Heart right ventricle (tissue), 16 donors: Measurements from ENCODE around the gene NSD2. TPM values are rescaled to one million over a fixed set of nuclear protein-coding genes. Genes with fewer than 3 reads are reported as not detected.

ENCODE experiments used
- ATAC-seq, 8 donors: fragments of 200-7000 bp; cut with Tn5 transposase; one replicate each; pipeline ENCODE4 v1.9.1; 2020; ENCODE audit warnings: mild to moderate bottlenecking in 8 of 8, moderate library complexity in 8 of 8, moderate number of reproducible peaks in 1 of 8
- DNase-seq, 2 donors: peaks; one replicate each; pipeline ENCODE4 v3.0.0-alpha.2; 2020
- H3K27ac ChIP-seq, 10 donors: fragments of 200-600 bp; sonication (generic) in 2 of 10; one replicate each; pipeline versions ENCODE4 v1.5.0 to v1.8.0; 2020 to 2022; ENCODE audit warnings: mild to moderate bottlenecking in 3 of 10
- H3K27me3 ChIP-seq, 7 donors: fragments of 200-600 bp; one replicate each; pipeline ENCODE4 v1.8.0; 2021 to 2022; ENCODE audit warnings: mild to moderate bottlenecking in 2 of 7
- H3K36me3 ChIP-seq, 9 donors: fragments of 200-600 bp; sonication (generic) in 1 of 9; one replicate each; pipeline versions ENCODE4 v1.5.0 to v1.8.0; 2020 to 2022; ENCODE audit warnings: mild to moderate bottlenecking in 2 of 9
- H3K4me1 ChIP-seq, 9 donors: fragments of 200-600 bp; sonication (generic) in 1 of 9; one replicate each; pipeline versions ENCODE4 v1.5.0 to v1.8.0; 2020 to 2022; ENCODE audit warnings: mild to moderate bottlenecking in 4 of 9
- H3K4me3 ChIP-seq, 10 donors: fragments of 200-600 bp; sonication (generic) in 2 of 10; one replicate each; pipeline versions ENCODE4 v1.5.0 to v1.8.0; 2020 to 2022; ENCODE audit warnings: mild to moderate bottlenecking in 7 of 10, moderate library complexity in 2 of 10
- H3K9me3 ChIP-seq, 11 donors: fragments of 200-600 bp in 10 of 11; sonication (generic) in 2 of 11; one replicate each; pipeline versions ENCODE4 v1.5.0 to v1.8.0; 2013 to 2022; ENCODE audit warnings: mild to moderate bottlenecking in 2 of 11, control low read depth in 1 of 11, moderate library complexity in 1 of 11
- WGBS, 2 donors: extraction: QIAGEN DNeasy Blood & Tissue Kit; methylation state at CpG; one replicate each; pipeline ENCODE4 v1.1.7; 2013; ENCODE audit warnings: inconsistent platforms in 1 of 2; 5-methylcytosine and 5-hydroxymethylcytosine counted together
- intact Hi-C, 10 donors: fragments of 100-400 bp; cut with DNase I; formaldehyde crosslinking; loops; one replicate each; pipeline versions ENCODE4 v1.11.1 to v1.14.2; 2022
- polyA plus RNA-seq, 2 donors: library from polyadenylated mRNA; stranded (reverse); fragments of 200-250 nt; gene quantifications; one replicate each; pipeline ENCODE4 v1.2.3, GENCODE V29; 2013
- total RNA-seq, 10 donors: library from RNA; stranded (reverse); fragmentation: NEBNext Ultra II Directional in 3 of 10; extraction: Animal tissue kit (Norgen Biotek cat#: 25700) in 3 of 10; gene quantifications; one replicate each; pipeline versions ENCODE4 v1.2.1 to v1.2.4, GENCODE V29; 2021 to 2023
- TF ChIP-seq, protein P1 (sequence below), 9 donors: fragments of 200-600 bp; sonication (generic) in 2 of 9; IDR thresholded peaks; one replicate each; pipeline versions ENCODE4 v1.5.0 to v1.8.0; 2021 to 2022; ENCODE audit warnings: antibody characterized with exemption in 9 of 9, mild to moderate bottlenecking in 5 of 9, moderate library complexity in 1 of 9
- donor health status: Arrhythmogenic right ventricular cardiomyopathy.
- donor health status: ischemic (EF 13 %, LVEDD 7.1; RV severe dilation, severe dysfunction).
- donor health status: healthy with polysubstance abuse.
- donor health status: DM: no; HTN: yes; CAD: no.
- donor health status: DM: no; HTN: no; CAD: no.
- donor health status: ischemic (EF 25% LVEDD 6.9; RV normal size, moderate dysfunction).
- donor health status: ischemic (EF 25% LVEDD 5.7; RV mildly dilated, moderate dysfunction).
- donor health status: healthy.
- donor health status: DM: yes; HTN: yes; CAD: no.
- donor health status: Ischemic cardiomyopathy.
- donor health status: ischemic (EF 35%, LVEDD 5.7; RV mildly dilated, moderate dysfunction).
- donor health status: nonischemic (EF 11% LVEDD 7.7; RV severe dilation, severe dysfunction).
- donor health status: DM: yes; HTN: yes; CAD: no.
- donor health status: PGD.
- donor health status: ischemic (EF 29% LVEDD 5.4; RV normal size, mild dysfunction).
- donor health status: nonischemic (EF 23%, LVEDD 6.1; RV moderate dilation, normal function).

The NSD2 gene
- total and polyA plus RNA-seq, 12 donors = 7.7 to 64.4 (median 44.5) TPM

DNA sequence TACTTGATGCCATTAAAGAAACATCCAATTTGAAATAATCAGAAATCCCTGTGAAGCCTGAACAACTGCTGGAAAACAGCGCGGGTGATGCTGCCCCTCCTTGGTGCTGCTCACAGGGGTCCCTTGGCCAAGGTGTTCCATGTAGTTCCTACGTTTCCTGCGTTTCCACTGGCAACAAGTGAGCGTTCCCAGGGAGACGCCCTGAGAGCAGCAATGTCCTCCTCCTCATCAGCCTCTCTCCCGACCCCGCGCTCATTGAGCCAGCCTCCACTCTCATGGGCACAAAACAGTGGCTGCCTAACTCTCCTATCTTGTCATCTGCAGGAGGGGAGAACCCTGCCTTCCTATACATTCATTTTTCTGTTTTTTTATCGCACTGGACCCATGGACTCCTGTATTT, 34.1 kb upstream of the NSD2 start:
- Histone ChIP-seq H3K27ac (no peak overlapping the region), H3K36me3 (peaks cover 3 to 99% (median 63%) of the 10 kb centered on the region in 9 donors), H3K4me3 (no peak overlapping the region), H3K4me1 (peaks cover 0 to 1% (median 0%) of the 10 kb centered on the region in 9 donors), H3K27me3 (no peaks in the 10 kb centered on the region), H3K9me3 (no peaks in the 10 kb centered on the region)
- TF ChIP-seq, protein P1, sequence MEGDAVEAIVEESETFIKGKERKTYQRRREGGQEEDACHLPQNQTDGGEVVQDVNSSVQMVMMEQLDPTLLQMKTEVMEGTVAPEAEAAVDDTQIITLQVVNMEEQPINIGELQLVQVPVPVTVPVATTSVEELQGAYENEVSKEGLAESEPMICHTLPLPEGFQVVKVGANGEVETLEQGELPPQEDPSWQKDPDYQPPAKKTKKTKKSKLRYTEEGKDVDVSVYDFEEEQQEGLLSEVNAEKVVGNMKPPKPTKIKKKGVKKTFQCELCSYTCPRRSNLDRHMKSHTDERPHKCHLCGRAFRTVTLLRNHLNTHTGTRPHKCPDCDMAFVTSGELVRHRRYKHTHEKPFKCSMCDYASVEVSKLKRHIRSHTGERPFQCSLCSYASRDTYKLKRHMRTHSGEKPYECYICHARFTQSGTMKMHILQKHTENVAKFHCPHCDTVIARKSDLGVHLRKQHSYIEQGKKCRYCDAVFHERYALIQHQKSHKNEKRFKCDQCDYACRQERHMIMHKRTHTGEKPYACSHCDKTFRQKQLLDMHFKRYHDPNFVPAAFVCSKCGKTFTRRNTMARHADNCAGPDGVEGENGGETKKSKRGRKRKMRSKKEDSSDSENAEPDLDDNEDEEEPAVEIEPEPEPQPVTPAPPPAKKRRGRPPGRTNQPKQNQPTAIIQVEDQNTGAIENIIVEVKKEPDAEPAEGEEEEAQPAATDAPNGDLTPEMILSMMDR (IDR thresholded peaks at IDR 0.05) = no peak
- 94% methylated on average over 10 of the region's 10 CpGs for WGBS, 2 donors
- DNase-seq = no peak
- no peak for ATAC-seq
- intact Hi-C loops = loop anchor here in 1 of 10 donors (10.0 kb wide), 1 partner anchor 58 kb away; no protein-coding TSS in a partner anchor

DNA sequence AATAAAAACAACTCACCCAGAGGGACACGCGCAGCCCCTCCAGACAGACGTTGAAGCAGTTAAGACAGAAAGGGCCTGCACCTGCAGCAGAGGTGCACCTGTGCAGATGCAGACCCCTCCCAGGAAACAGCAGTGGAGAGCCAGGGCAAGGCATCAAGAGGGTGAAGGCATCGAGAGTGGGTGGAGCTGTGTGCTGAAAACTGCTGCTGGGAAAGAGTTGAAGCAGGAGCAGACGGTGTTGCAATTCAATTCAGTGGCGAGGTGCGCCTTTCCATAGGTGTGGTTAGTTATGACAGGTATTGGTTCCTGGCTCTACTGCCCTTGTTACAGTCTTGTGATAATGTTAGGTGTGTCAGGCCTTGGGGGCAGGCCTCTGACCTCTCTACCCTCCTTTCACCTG, 31.9 kb upstream of the NSD2 start:
- no peaks in the 10 kb centered on the region for H3K9me3 ChIP-seq
- no peak overlapping the region for H3K27ac ChIP-seq
- WGBS, 2 donors = 92 to 93% methylated on average over 7 of the region's 7 CpGs
- peaks cover 0 to 95% (median 48%) of the 10 kb centered on the region in 9 donors for H3K36me3 ChIP-seq
- peaks cover 0 to 23% (median 17%) of the 10 kb centered on the region in 9 donors for H3K4me1 ChIP-seq
- intact Hi-C loops = loop anchor here in 1 of 10 donors (10.0 kb wide), 1 partner anchor 56 kb away; no protein-coding TSS in a partner anchor
- TF ChIP-seq, protein P1 (IDR thresholded peaks at IDR 0.05) = no peak
- DNase-seq = no peak
- no peak overlapping the region for H3K4me3 ChIP-seq
- no peak for ATAC-seq
- no peaks in the 10 kb centered on the region for H3K27me3 ChIP-seq

DNA sequence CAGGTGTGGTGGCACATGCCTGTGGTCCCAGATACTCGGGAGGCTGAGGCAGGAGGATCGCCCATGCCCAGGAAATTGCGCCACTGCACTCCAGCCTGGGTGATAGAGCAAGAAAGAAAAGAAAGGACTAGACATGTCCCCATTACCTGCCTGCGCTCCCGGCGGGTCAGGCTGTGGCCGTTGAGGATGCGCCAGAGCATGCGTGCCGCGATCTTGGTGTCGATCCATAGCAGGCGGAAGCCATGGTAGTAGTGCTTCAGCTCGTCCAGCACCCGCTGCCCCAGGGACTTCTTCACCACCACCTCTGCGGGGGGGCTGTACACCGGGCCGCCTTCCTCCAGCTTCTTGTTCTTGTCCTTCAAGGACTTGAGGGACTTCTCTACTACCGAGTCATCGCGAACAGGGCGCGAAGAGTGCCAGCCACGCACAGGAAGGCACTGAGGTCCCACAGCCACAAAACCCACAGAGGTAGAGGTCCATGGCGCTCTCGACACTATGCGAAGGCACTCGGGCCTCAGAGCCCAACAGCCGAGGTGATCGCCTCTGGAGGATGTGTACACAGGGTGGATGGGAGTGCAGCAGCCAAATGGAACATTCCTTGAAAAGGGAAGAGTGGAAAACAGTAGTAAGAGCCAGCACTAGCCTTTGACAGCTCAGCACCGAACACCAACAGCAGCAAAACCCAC, 29.8 kb upstream of the NSD2 start:
- peaks cover 0 to 27% (median 18%) of the 10 kb centered on the region in 9 donors for H3K4me1 ChIP-seq
- DNase-seq (no peak), ATAC-seq (peak in 1 of 8 donors; percentile 24)
- no peak overlapping the region for H3K27ac ChIP-seq
- peaks cover 0 to 95% (median 30%) of the 10 kb centered on the region in 9 donors for H3K36me3 ChIP-seq
- no peaks in the 10 kb centered on the region for H3K9me3 ChIP-seq
- H3K27me3 ChIP-seq = no peaks in the 10 kb centered on the region
- 94 to 95% methylated on average over 31 of the region's 31 CpGs for WGBS, 2 donors
- H3K4me3 ChIP-seq = no peak overlapping the region
- intact Hi-C loops = no loop called here
- TF ChIP-seq, protein P1 (IDR thresholded peaks at IDR 0.05) = no peak

DNA sequence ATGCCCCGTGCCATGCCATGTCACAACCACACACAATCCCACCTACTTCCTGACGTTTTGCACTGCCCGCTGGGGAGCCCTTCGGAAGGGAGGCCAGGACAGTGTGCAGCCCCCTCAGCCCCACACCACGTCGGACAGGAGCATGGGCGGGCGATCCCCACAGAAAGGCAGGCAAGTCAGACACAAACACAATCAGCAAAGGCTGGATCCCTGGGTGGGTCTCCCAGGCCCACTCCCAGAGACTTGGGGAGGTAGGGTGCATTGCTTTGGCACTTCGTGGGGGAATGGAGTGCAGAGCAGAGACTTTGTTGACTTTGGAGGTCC, 29.3 kb upstream of the NSD2 start:
- TF ChIP-seq, protein P1 (IDR thresholded peaks at IDR 0.05) = no peak
- no peak overlapping the region for H3K27ac ChIP-seq
- peaks cover 0 to 27% (median 18%) of the 10 kb centered on the region in 9 donors for H3K4me1 ChIP-seq
- ATAC-seq = peak in 1 of 8 donors; percentile 12
- H3K36me3 ChIP-seq = peaks cover 0 to 95% (median 30%) of the 10 kb centered on the region in 9 donors
- H3K9me3 ChIP-seq = no peaks in the 10 kb centered on the region
- intact Hi-C loops = loop anchor here in 1 of 10 donors (2.0 kb wide), 1 partner anchor 53 kb away; no protein-coding TSS in a partner anchor
- WGBS, 2 donors = 88 to 89% methylated on average over 9 of the region's 9 CpGs
- DNase-seq = no peak
- no peaks in the 10 kb centered on the region for H3K27me3 ChIP-seq
- H3K4me3 ChIP-seq = no peak overlapping the region
